ENCODE measurements around the gene BHMT2. TPM values are rescaled to one million over a fixed set of nuclear protein-coding genes. Genes with fewer than 3 reads are reported as not detected.

The BHMT2 gene
- total RNA-seq, 1 donor from 2014 or later, result not detected

DNA sequence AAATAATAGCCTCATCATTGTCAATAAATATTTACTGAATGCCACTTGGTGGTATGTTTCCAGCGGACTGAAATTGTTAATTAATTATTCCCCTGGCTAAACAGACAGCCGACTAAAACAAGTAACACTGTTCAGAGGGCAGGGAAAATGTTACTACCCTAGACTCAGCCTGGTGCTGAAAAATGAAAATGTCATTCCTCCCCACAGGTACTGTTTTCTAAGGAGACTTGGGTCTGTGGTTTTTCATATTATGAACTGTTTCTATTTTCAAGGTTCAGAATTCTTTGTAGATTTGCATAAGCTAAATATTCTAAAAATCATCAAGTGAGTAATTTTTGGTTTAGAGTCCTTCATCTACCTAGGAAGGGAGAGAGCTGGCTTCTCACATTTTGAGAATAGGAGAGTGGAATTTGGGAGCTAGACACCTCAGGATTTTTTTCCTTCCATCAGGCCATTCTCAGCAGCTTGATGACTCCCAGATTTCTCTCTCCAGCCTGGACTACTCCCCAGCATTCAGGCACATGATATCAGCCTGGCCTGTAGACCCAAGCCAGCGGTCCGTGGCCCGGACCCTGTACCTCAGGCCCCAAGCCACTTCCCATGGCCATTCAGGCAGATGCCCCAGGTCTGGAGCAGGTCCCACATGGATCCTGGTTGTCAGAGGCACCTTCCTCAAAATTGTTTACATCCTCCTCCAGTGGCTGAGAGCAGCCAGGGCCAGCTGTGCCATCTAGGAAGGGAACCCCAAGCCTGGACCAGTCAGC, 66.4 kb downstream of the BHMT2 start:
- H3K4me3 Mint-ChIP-seq, result no peak overlapping the region
- TF ChIP-seq, protein P1, sequence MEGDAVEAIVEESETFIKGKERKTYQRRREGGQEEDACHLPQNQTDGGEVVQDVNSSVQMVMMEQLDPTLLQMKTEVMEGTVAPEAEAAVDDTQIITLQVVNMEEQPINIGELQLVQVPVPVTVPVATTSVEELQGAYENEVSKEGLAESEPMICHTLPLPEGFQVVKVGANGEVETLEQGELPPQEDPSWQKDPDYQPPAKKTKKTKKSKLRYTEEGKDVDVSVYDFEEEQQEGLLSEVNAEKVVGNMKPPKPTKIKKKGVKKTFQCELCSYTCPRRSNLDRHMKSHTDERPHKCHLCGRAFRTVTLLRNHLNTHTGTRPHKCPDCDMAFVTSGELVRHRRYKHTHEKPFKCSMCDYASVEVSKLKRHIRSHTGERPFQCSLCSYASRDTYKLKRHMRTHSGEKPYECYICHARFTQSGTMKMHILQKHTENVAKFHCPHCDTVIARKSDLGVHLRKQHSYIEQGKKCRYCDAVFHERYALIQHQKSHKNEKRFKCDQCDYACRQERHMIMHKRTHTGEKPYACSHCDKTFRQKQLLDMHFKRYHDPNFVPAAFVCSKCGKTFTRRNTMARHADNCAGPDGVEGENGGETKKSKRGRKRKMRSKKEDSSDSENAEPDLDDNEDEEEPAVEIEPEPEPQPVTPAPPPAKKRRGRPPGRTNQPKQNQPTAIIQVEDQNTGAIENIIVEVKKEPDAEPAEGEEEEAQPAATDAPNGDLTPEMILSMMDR (conservative IDR thresholded peaks at IDR 0.05), result no peak
- H3K27me3 Mint-ChIP-seq, result no peaks in the 10 kb centered on the region
- no peaks in the 10 kb centered on the region for H3K36me3 Mint-ChIP-seq
- peaks cover 8% of the 10 kb centered on the region for H3K9me3 Mint-ChIP-seq
- H3K27ac Mint-ChIP-seq, result no peak overlapping the region
- no peak for DNase-seq (ENCODE audit: extremely low spot score, unreplicated experiment)
- peaks cover 14% of the 10 kb centered on the region for H3K4me1 Mint-ChIP-seq (ENCODE audit: unreplicated experiment)

DNA sequence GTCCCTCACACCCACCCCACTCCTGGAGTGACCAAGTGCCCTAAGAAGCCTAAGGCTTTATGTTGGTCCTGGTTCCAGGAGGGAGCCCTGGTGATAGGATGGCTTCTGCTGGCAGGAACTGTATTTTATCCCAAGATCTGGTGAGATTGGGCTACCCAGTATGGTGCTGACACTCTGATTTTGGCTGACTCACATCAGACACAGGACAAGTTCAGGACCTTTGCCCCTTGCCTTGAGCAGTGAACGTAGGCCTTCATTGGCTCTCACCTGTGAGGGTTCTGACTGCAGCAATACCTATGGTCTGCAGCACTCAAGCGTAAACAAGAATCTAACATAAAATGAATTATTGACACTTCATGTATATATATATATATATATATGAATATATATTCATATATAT, 67.1 kb downstream of the BHMT2 start:
- Mint-ChIP-seq H3K27ac (no peak overlapping the region), H3K27me3 (no peaks in the 10 kb centered on the region), H3K4me3 (no peak overlapping the region), H3K36me3 (no peaks in the 10 kb centered on the region), H3K4me1 (ENCODE audit: unreplicated experiment) (peaks cover 14% of the 10 kb centered on the region), H3K9me3 (peaks cover 9% of the 10 kb centered on the region)
- TF ChIP-seq, protein P1 (conservative IDR thresholded peaks at IDR 0.05), result no peak
- DNase-seq (ENCODE audit: extremely low spot score, unreplicated experiment), result no peak

Other genes with a start within 250 kb of the BHMT2 start
- gene ARSB, start 84.5 kb upstream of the BHMT2 start, total RNA-seq (ENCODE audit: low replicate concordance), result 8.8 and 18.5 TPM in 2 replicates
- 0.48 and 0.74 TPM in 2 replicates for gene DMGDH, start 93 bp upstream of the BHMT2 start, total RNA-seq (ENCODE audit: low replicate concordance)
- 0.34 and 0.57 TPM in 2 replicates for gene BHMT, start 42.0 kb downstream of the BHMT2 start, total RNA-seq (ENCODE audit: low replicate concordance)
- 11.6 and 13.0 TPM in 2 replicates for gene JMY, start 166.4 kb downstream of the BHMT2 start, total RNA-seq (ENCODE audit: low replicate concordance)

Measured in type B pancreatic cell (in vitro differentiated cells).